Stimulated activated CD4-positive, alpha-beta T cell treated with anti-CD3 and anti-CD28 coated beads, Interleukin-1b, Interleukin-23, amount 100 ng/mL, for 4 hours (primary cell): ENCODE results near the gene TNRC18.

Experiments
- DNase-seq, 2 donors: peaks; one replicate each; pipeline ENCODE4 v3.0.0-alpha.2; 2020; ENCODE audit warnings: low read depth in 2 of 2

The TNRC18 gene

GRCh38 chr7:5429253-5429856, 5.7 kb upstream of the TNRC18 start:
- DNase-seq: no peak

DNA sequence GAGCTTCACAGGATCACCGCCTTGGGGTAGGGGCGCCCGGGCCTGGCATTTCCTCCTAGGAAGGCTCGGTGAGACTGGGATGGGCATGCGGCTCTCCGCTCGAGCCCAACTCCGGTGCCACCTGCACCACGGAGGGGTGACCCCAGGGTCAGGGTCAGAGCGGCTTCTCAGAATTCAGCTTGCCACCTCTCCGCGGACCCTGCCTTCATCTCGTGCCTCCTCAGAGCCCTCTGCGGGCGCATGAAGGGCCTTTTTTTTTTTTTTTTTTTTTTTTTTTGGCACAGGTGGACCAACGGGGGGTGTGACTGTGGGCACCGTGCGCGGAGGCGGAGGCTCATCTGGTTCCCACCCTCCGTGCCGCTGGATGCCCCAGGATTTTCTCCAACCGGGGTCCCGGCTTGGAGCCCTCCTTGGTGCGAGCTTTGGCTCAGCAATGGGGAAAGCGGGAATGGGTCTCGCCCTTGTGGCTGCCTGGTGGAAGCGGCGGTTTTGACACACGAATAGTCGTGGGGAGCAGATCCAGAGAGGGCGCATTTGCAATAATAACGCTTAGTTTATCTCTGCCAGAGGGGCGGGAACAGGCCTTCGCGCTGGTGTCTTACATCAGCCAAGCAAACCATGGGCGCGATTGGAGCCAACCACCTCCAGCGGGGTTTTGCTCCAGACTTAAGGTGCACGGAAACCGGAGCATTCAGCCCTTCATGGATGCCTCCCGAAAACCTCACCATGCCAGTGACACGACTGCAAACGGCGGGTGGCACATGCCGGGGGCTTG, 5.0 kb upstream of the TNRC18 start:
- DNase-seq: no peak

- DNase-seq: no peak
Observed at GRCh38 chr7:5426226-5426475, 2.5 kb upstream of the TNRC18 start.

- DNase-seq: no peak
Observed at GRCh38 chr7:5425507-5426225, 2.0 kb upstream of the TNRC18 start.

GRCh38 chr7:5424749-5425506, 1.3 kb upstream of the TNRC18 start:
- DNase-seq: no peak

GRCh38 chr7:5423976-5424748, 528 bp upstream of the TNRC18 start:
- DNase-seq: no peak

- no peak for DNase-seq
Observed at GRCh38 chr7:5422396-5423305, 983 bp downstream of the TNRC18 start.

GRCh38 chr7:5421714-5422395, 1.8 kb downstream of the TNRC18 start:
- DNase-seq: no peak

DNA sequence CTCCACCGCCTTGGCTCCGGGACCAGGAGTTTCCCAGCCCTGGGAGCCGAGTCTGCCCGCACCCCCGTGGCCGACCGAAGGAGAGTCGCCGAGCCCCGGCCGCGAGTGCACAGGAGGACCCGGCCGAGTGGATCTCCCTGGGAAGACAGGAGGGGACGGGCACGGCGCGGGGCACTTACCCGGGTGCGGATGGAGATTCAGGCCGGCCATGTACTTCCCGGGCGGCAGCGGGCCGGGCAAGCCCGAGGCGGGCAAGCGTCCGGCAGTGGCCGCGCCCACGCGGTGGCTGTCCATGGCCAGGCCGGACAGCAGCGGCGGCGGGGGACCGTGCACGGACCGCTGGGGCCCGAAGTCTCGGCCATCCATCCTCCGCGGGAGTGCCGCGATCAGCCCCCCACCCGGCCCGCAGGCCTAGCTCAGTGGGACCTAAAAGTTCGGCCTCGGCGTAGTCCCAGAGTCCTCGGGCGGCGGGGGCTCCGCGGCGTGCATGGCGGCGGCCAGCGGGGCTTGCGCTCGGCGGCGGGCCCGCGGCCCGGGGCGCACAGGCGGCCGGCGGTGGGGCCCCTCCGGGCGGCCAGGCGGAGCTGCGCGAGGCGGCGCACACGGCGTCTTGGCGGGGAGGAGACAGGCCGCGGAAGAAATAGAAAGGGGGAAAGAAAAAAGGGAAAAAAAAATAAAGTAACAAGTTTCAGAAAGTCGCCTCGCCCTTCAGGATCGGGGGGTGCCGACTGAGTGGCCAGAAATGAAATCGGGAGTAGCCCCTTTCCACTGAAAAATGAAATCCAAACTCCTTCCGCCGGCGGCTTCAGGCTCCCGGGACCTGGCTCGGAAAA, 2.5 kb downstream of the TNRC18 start:
- no peak for DNase-seq

GRCh38 chr7:5420067-5420880, 3.4 kb downstream of the TNRC18 start:
- no peak for DNase-seq

DNA sequence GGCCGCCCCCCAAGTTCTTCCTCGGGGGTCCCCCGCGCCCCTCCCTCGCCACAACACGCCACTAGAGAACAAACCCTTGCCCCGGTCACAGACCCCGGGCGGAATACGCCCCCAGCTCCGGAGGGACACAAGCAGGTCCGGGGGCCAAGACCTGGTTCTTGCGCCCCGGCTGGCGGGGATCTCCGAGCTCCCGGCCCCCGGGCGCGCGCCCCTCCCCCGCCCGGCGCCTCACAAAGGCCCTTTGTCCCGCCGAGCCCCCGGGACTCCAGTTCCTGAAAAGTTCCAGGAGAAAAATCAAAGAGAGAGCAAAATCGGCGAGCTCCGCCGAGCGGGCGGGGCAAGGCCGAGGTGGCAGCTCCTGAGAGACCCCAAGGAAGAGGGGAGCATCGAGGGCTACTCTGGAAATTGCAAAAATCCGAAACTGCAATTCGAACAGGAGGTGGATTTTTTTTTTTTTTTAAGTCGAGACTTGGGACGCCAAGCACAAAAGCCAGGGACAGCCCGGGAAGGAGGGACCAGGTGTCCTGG, 4.0 kb downstream of the TNRC18 start:
- DNase-seq: no peak

- no peak for DNase-seq
Observed at GRCh38 chr7:5418285-5418582, 5.4 kb downstream of the TNRC18 start.

- no peak for DNase-seq
Observed at GRCh38 chr7:5417106-5418071, 6.2 kb downstream of the TNRC18 start.

GRCh38 chr7:5414916-5415315, 8.7 kb downstream of the TNRC18 start:
- no peak for DNase-seq

- no peak for DNase-seq
Observed at GRCh38 chr7:5413449-5413786, 10.2 kb downstream of the TNRC18 start.

- DNase-seq: no peak
Observed at GRCh38 chr7:5408777-5409176, 14.9 kb downstream of the TNRC18 start.
